Panc1 (cell line): Measurements from ENCODE around the gene STK39. TPM values are rescaled to one million over a fixed set of nuclear protein-coding genes. Genes with fewer than 3 reads are reported as not detected.

Experiments used
- ATAC-seq: fragments of 200-7000 bp; cut with Tn5 transposase; 2 replicates; pipeline ENCODE4 v1.9.1; 2020; ENCODE audit warnings: mild to moderate bottlenecking, moderate library complexity
- BruUV-seq: library from RNA; stranded (reverse); fragments of 400-500 nt; replicated peaks from 2 replicates; lab custom pipeline; 2021; lab: Mats Ljungman, UMichigan
- CTCF ChIA-PET: fragments of 300-600 bp; sonication (Branson Sonifier 250); formaldehyde crosslinking; loops from one replicate; lab custom pipeline; 2022; ENCODE audit warnings: antibody characterized with exemption; lab: Charles Lee
- POLR2A ChIA-PET: fragments of 300-600 bp; sonication (Branson Sonifier 250); formaldehyde crosslinking; loops from one replicate; lab custom pipeline; 2022; ENCODE audit warnings: antibody characterized with exemption; lab: Charles Lee
- DNase-seq: peaks from one replicate; pipeline ENCODE4 v3.0.0-alpha.2; 2010; ENCODE audit warnings: low read depth, low spot score
- H3K27ac ChIP-seq: 2 replicates; pipeline ENCODE4 v1.5.1; 2011; ENCODE audit warnings: mild to moderate bottlenecking, low read length, inconsistent platforms
- H3K27me3 ChIP-seq: fragments of 200-500 bp; sonication (Bioruptor generic); 2 replicates; pipeline ENCODE4 v1.6.0; 2014; ENCODE audit warnings: low read length, inconsistent platforms; ENCODE audit not compliant: control insufficient read depth, insufficient read depth
- H3K36me3 ChIP-seq: fragments of 200-500 bp; sonication (Bioruptor generic); 2 replicates; pipeline ENCODE4 v1.5.1; 2014; ENCODE audit warnings: inconsistent platforms, mild to moderate bottlenecking, low read length, moderate library complexity; ENCODE audit not compliant: control insufficient read depth, insufficient read depth
- H3K4me1 ChIP-seq: 2 replicates; pipeline ENCODE4 v1.5.1; 2011; ENCODE audit warnings: inconsistent platforms, mild to moderate bottlenecking, low read length, moderate library complexity; ENCODE audit not compliant: control insufficient read depth, insufficient read depth
- H3K4me3 ChIP-seq, 2 experiments: 2 replicates each; pipeline ENCODE4 v1.5.1; 2011 to 2012; ENCODE audit warnings: low read depth in 2 of 2, low read length in 2 of 2, mild to moderate bottlenecking in 2 of 2, inconsistent platforms in 1 of 2, moderate library complexity in 1 of 2
- H3K9me3 ChIP-seq: fragments of 200-500 bp; sonication (Bioruptor generic); 2 replicates; pipeline ENCODE4 v1.5.1; 2014; ENCODE audit warnings: low read depth, mild to moderate bottlenecking, inconsistent platforms, low read length, moderate library complexity; ENCODE audit not compliant: control insufficient read depth, insufficient read depth
- CTCF ChIP-seq: fragments of 450-650 bp; IDR thresholded peaks from 2 replicates; pipeline ENCODE4 v1.5.1; 2017; ENCODE audit warnings: mild to moderate bottlenecking
- POLR2AphosphoS5 ChIP-seq: IDR thresholded peaks from 2 replicates; pipeline ENCODE4 v1.6.1; 2012; ENCODE audit warnings: mild to moderate bottlenecking, low read depth, low read length, moderate library complexity
- REST ChIP-seq, 2 experiments: IDR thresholded peaks; 2 replicates each; pipeline ENCODE4 v1.6.1; 2011 to 2012; ENCODE audit warnings: low read depth in 2 of 2, control low read depth in 1 of 2, low read length in 1 of 2, mild to moderate bottlenecking in 1 of 2, moderate library complexity in 1 of 2; ENCODE audit not compliant: insufficient read depth in 1 of 2
- SIN3A ChIP-seq: IDR thresholded peaks from 2 replicates; pipeline ENCODE4 v1.6.1; 2012; ENCODE audit warnings: low read depth, mild to moderate bottlenecking, low read length, moderate library complexity, borderline replicate concordance; ENCODE audit not compliant: insufficient read depth
- TCF7L2 ChIP-seq: IDR thresholded peaks from 2 replicates; pipeline ENCODE4 v1.6.1; 2011; ENCODE audit warnings: mild to moderate bottlenecking, low read depth, low read length, inconsistent platforms
- in situ Hi-C: cut with HindIII; loops from 2 replicates; pipeline ENCODE4 v1.10.0; 2016; ENCODE audit warnings: low sequenced_read_pairs, low pct_unique_long_range_greater_than_20kb
- intact Hi-C: fragments of 100-400 bp; cut with micrococcal nuclease; formaldehyde crosslinking; loops from one replicate; pipeline ENCODE4 v1.10.0; 2022; ENCODE audit not compliant: unreplicated experiment
- total RNA-seq: library from RNA; stranded (reverse); gene quantifications from one replicate; pipeline ENCODE4 v1.2.1, GENCODE V29; 2021; ENCODE audit not compliant: unreplicated experiment

The STK39 gene
- total RNA-seq, 1 experiment from 2014 or later, result 14.0 TPM

GRCh38 chr2:168184681-168185513 lies 62.5 kb downstream of the STK39 start:
- H3K9me3 ChIP-seq, result no peaks in the 10 kb centered on the region
- CTCF ChIA-PET, result no interaction called here
- intact Hi-C loops, result no loop called here
- no peak overlapping the region for H3K27ac ChIP-seq
- H3K36me3 ChIP-seq, result no peaks in the 10 kb centered on the region
- no peaks in the 10 kb centered on the region for H3K4me1 ChIP-seq
- no peak overlapping the region for H3K4me3 ChIP-seq
- no peak for ATAC-seq
- POLR2A ChIA-PET, result no interaction called here
- no peak for TF ChIP-seq CTCF
- no peak for TF ChIP-seq REST (IDR thresholded peaks at IDR 0.05; ENCODE audit: insufficient read depth in 1 of 2, low read depth in 2 of 2, low read length in 1 of 2)
- TF ChIP-seq POLR2AphosphoS5, result no peak
- no peak for TF ChIP-seq TCF7L2
- no peak for TF ChIP-seq SIN3A
- no peaks in the 10 kb centered on the region for H3K27me3 ChIP-seq
- in situ Hi-C loops, result no loop called here
- BruUV-seq, result no TSS peak
- no peak for DNase-seq

GRCh38 chr2:168183308-168183997 lies 63.9 kb downstream of the STK39 start:
- CTCF ChIA-PET, result no interaction called here
- Histone ChIP-seq H3K27me3 (no peaks in the 10 kb centered on the region), H3K4me3 (no peak overlapping the region), H3K27ac (no peak overlapping the region), H3K9me3 (no peaks in the 10 kb centered on the region), H3K4me1 (no peaks in the 10 kb centered on the region), H3K36me3 (no peaks in the 10 kb centered on the region)
- intact Hi-C loops (no loop called here), in situ Hi-C loops (no loop called here)
- BruUV-seq, result no TSS peak
- TF ChIP-seq REST (IDR thresholded peaks at IDR 0.05; ENCODE audit: insufficient read depth in 1 of 2, low read depth in 2 of 2, low read length in 1 of 2) (no peak), SIN3A (no peak), POLR2AphosphoS5 (no peak), CTCF (no peak), TCF7L2 (no peak)
- POLR2A ChIA-PET, result no interaction called here
- ATAC-seq (no peak), DNase-seq (no peak)
